Keratinocyte (primary cell): ENCODE measurements around the gene EN2. TPM values are rescaled to one million over a fixed set of nuclear protein-coding genes. Genes with fewer than 3 reads are reported as not detected.

Source experiments
- DNase-seq: peaks from one replicate; pipeline ENCODE4 v3.0.0-alpha.2; 2011; ENCODE audit warnings: low read depth, missing footprints, low spot score
- FAIRE-seq: peaks from 2 replicates; lab custom pipeline; 2011; peaks lifted over from hg19 to GRCh38; lab: Jason Lieb, UNC
- H2AFZ ChIP-seq: 2 replicates; pipeline ENCODE4 v1.6.0; 2012; ENCODE audit warnings: low read length, control low read depth, inconsistent platforms; ENCODE audit not compliant: control insufficient read depth
- H3K27ac ChIP-seq: 2 replicates; pipeline ENCODE4 v1.5.1; 2011; ENCODE audit warnings: low read length; ENCODE audit not compliant: control insufficient read depth, insufficient read depth
- H3K27me3 ChIP-seq: 3 replicates; pipeline ENCODE4 v1.6.0; 2011; ENCODE audit warnings: low read length; ENCODE audit not compliant: control insufficient read depth, insufficient read depth; ENCODE audit errors: extremely low read depth
- H3K36me3 ChIP-seq, 2 experiments: 2 replicates in 1 of 2; 3 replicates in 1 of 2; pipeline ENCODE4 v1.5.1; 2011; ENCODE audit warnings: low read length in 2 of 2, mild to moderate bottlenecking in 1 of 2; ENCODE audit not compliant: control insufficient read depth in 2 of 2, insufficient read depth in 2 of 2; ENCODE audit errors: extremely low read depth in 1 of 2
- H3K4me1 ChIP-seq: 3 replicates; pipeline ENCODE4 v1.5.1; 2011; ENCODE audit warnings: low read length; ENCODE audit not compliant: control insufficient read depth, insufficient read depth; ENCODE audit errors: extremely low read depth
- H3K4me2 ChIP-seq: 3 replicates; pipeline ENCODE4 v1.6.0; 2011; ENCODE audit warnings: low read depth, low read length; ENCODE audit not compliant: control insufficient read depth, insufficient read depth; ENCODE audit errors: extremely low read depth
- H3K4me3 ChIP-seq, 3 experiments: fragments of 200-600 bp in 1 of 3; sonication (generic) in 1 of 3; 2 replicates in 2 of 3; 3 replicates in 1 of 3; pipeline ENCODE4 v1.5.1; 2011 to 2016; ENCODE audit warnings: low read length in 3 of 3, mild to moderate bottlenecking in 3 of 3, control low read depth in 2 of 3, inconsistent platforms in 1 of 3, low read depth in 1 of 3, mixed read lengths in 1 of 3, mixed run types in 1 of 3, moderate library complexity in 1 of 3; ENCODE audit not compliant: control insufficient read depth in 2 of 3, insufficient read depth in 2 of 3; ENCODE audit errors: extremely low read depth in 1 of 3
- H3K79me2 ChIP-seq: 2 replicates; pipeline ENCODE4 v1.6.0; 2012; ENCODE audit warnings: low read length; ENCODE audit not compliant: control insufficient read depth, insufficient read depth
- H3K9ac ChIP-seq: 3 replicates; pipeline ENCODE4 v1.6.0; 2011; ENCODE audit warnings: low read length; ENCODE audit not compliant: control insufficient read depth, insufficient read depth; ENCODE audit errors: extremely low read depth
- H3K9me1 ChIP-seq: 3 replicates; pipeline ENCODE4 v1.6.0; 2011; ENCODE audit warnings: low read length; ENCODE audit not compliant: control insufficient read depth, insufficient read depth; ENCODE audit errors: extremely low read depth
- H3K9me3 ChIP-seq: 2 replicates; pipeline ENCODE4 v1.5.1; 2012; ENCODE audit warnings: low read depth, low read length; ENCODE audit not compliant: control insufficient read depth
- H4K20me1 ChIP-seq: 3 replicates; pipeline ENCODE4 v1.6.0; 2011; ENCODE audit warnings: low read length; ENCODE audit not compliant: control insufficient read depth, insufficient read depth; ENCODE audit errors: extremely low read depth
- EZH2 ChIP-seq: IDR thresholded peaks from one replicate; pipeline ENCODE4 v1.6.1; 2012; ENCODE audit warnings: inconsistent platforms, mild to moderate bottlenecking, low read length, moderate library complexity
- dilution Hi-C: fragments of 300-500 bp; cut with MboI; formaldehyde crosslinking; loops from one replicate; pipeline ENCODE4 v1.7.0; 2020; ENCODE audit warnings: low sequenced_read_pairs; ENCODE audit not compliant: extremely low pct_ligation_motif_present
- polyA plus RNA-seq, 5 experiments: library from polyadenylated mRNA; depleted of rRNA in 3 of 5; stranded (reverse) in 3 of 5; stranded (forward) in 1 of 5; unstranded in 1 of 5; fragments of >200 nt; gene quantifications; 1 replicate in 1 of 5; 2 replicates in 3 of 5; 3 replicates in 1 of 5; pipeline versions ENCODE4 v1.2.1 to v1.2.3, GENCODE V29; 2011 to 2012; ENCODE audit warnings: missing spikeins in 2 of 5, low read depth in 1 of 5, low replicate concordance in 1 of 5
- TF ChIP-seq, protein P1 (sequence below), 3 experiments: IDR thresholded peaks in 1 of 3; conservative IDR thresholded peaks in 1 of 3; optimal IDR thresholded peaks in 1 of 3; 2 replicates in 2 of 3; 3 replicates in 1 of 3; pipeline versions ENCODE3 to v1.5.1; 2011; ENCODE audit warnings: low read length in 3 of 3, mild to moderate bottlenecking in 3 of 3, moderate library complexity in 2 of 3, control low read depth in 1 of 3, inconsistent platforms in 1 of 3; ENCODE audit not compliant: insufficient read depth in 2 of 3; ENCODE audit errors: extremely low read depth in 1 of 3

EN2 gene
- polyA plus RNA-seq, 1 donor (not counting 4 experiments of a cell fraction or from before 2014, with no cell fraction given): 0.05 TPM

DNA sequence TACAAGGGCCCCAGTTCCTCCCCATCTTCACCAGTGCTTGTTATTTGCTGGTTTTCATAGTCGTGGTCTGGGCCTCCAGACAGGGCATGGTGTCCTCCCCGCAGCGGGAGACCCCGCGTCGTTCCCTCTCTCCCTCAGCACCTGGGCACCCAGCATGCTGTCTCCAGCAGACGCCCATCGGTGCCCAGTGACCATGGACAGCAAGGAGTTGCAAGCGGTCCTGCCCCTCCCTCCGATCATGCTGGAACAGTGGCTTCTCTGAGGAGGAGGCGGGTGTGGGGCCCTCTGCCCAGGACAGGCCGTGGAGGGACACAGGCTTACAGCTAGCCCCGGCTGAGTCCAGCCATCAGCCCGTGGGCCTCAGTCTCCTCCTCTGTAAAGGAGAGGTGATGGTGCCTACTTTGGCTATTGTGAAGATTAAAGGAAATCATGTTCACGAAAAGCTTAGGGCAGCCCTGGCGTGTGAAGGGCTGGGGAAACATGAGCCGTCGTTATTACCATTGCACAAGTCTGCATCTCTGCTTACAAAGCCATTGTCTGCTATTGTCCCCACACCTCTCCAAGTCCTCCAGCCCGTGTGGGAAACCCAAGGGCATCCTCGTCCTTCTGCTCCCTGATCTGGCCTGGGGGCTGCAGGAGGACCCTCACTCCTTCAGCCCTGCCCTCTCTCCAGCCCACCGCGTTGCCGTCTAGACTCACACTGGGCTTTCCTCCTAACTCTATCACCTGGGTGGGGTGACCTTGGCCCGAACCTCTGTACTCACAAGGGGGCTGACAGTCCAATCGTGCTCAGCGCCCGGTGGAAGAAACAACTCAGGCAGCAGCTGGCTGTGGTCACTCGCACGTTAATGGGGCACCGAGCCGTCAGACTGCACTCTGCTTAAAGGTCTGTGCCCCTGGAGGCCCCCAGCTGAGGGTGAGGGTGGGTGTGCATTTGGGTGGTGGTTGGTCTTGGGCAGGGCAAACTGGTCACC is 29.9 kb downstream of the EN2 start:
- Histone ChIP-seq H3K4me3 (no peak overlapping the region), H3K4me2 (no peak overlapping the region), H3K4me1 (peaks cover 3% of the 10 kb centered on the region), H4K20me1 (no peaks in the 10 kb centered on the region), H3K9ac (no peak overlapping the region), H3K27me3 (peaks cover 16% of the 10 kb centered on the region), H3K9me1 (no peaks in the 10 kb centered on the region), H3K27ac (no peak overlapping the region), H2AFZ (no peak overlapping the region), H3K36me3 (no peaks in the 10 kb centered on the region), H3K79me2 (no peaks in the 10 kb centered on the region), H3K9me3 (no peaks in the 10 kb centered on the region)
- no peak for FAIRE-seq
- dilution Hi-C loops: no loop called here
- TF ChIP-seq EZH2: no peak
- TF ChIP-seq, protein P1, sequence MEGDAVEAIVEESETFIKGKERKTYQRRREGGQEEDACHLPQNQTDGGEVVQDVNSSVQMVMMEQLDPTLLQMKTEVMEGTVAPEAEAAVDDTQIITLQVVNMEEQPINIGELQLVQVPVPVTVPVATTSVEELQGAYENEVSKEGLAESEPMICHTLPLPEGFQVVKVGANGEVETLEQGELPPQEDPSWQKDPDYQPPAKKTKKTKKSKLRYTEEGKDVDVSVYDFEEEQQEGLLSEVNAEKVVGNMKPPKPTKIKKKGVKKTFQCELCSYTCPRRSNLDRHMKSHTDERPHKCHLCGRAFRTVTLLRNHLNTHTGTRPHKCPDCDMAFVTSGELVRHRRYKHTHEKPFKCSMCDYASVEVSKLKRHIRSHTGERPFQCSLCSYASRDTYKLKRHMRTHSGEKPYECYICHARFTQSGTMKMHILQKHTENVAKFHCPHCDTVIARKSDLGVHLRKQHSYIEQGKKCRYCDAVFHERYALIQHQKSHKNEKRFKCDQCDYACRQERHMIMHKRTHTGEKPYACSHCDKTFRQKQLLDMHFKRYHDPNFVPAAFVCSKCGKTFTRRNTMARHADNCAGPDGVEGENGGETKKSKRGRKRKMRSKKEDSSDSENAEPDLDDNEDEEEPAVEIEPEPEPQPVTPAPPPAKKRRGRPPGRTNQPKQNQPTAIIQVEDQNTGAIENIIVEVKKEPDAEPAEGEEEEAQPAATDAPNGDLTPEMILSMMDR (optimal IDR thresholded peaks at IDR 0.05 in 1 of 3, IDR thresholded peaks at IDR 0.05 in 1 of 3, conservative IDR thresholded peaks at IDR 0.05 in 1 of 3; ENCODE audit: extremely low read depth in 1 of 3, insufficient read depth in 2 of 3, low read length in 3 of 3): no peak
- no peak for DNase-seq

DNA sequence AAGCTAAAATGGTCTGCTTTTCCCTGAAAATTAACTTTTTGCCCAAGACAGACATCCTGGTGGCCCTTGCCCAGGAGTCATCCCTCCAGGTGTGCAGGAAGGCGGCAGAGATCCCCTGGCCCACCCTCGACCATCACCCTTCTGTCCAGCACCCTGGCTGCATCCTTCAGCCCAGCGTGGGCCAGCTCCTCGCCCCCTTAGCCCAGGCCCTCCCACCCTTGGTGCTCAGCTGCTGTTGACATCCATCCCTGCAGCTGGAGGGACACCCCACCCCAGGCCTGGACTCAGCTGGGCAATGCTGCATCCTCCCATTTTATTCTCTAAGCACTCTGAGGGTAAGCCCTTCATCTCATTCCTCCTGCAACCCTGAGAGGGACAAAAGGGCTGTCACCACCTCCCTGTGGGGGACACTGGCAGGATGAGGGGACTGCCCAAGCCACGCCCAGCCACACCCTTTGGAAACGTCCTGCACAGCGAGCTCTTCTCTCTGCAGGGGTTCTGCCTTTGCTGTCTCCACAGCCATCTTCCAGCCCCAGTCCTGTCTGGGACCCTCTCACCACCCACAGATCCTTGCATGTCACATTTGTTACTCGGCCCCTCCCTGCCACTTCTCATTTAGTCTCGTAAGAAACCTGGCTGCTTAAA is 30.7 kb downstream of the EN2 start:
- Histone ChIP-seq H2AFZ (no peak overlapping the region), H3K9me1 (no peaks in the 10 kb centered on the region), H3K9ac (no peak overlapping the region), H3K27ac (no peak overlapping the region), H4K20me1 (no peaks in the 10 kb centered on the region), H3K4me1 (peaks cover 2% of the 10 kb centered on the region), H3K36me3 (no peaks in the 10 kb centered on the region), H3K4me3 (no peak overlapping the region), H3K79me2 (no peaks in the 10 kb centered on the region), H3K27me3 (peaks cover 16% of the 10 kb centered on the region), H3K9me3 (no peaks in the 10 kb centered on the region), H3K4me2 (no peak overlapping the region)
- FAIRE-seq (no peak), DNase-seq (no peak)
- dilution Hi-C loops: no loop called here
- TF ChIP-seq EZH2: no peak
- TF ChIP-seq, protein P1 (optimal IDR thresholded peaks at IDR 0.05 in 1 of 3, IDR thresholded peaks at IDR 0.05 in 1 of 3, conservative IDR thresholded peaks at IDR 0.05 in 1 of 3; ENCODE audit: extremely low read depth in 1 of 3, insufficient read depth in 2 of 3, low read length in 3 of 3): no peak
